ENCODE measurements around the gene CARD6. TPM values are rescaled to one million over a fixed set of nuclear protein-coding genes. Genes with fewer than 3 reads are reported as not detected.
"Not testable (repeated sequence)": the region's sequence is repeated elsewhere in the genome, so short reads cannot be mapped to it uniquely, and the experiment has no call there.

CARD6 gene
- total RNA-seq, 2 donors from 2014 or later: 0.76 to 1.2 TPM

GRCh38 chr5:40833712-40834229 lies 7.4 kb upstream of the CARD6 start:
- H3K36me3 Mint-ChIP-seq (ENCODE audit: insufficient read depth in 2 of 2): peaks cover 36 to 57% of the 10 kb centered on the region in 2 donors
- peak overlapping the region; percentile 100 for H3K27ac Mint-ChIP-seq
- peaks cover 61% of the 10 kb centered on the region for H3K4me1 Mint-ChIP-seq (ENCODE audit: low read depth)
- H3K9me3 Mint-ChIP-seq: no peaks in the 10 kb centered on the region
- H3K4me3 Mint-ChIP-seq: peak overlapping the region; percentile 97 to 99
- no peaks in the 10 kb centered on the region for H3K27me3 Mint-ChIP-seq (ENCODE audit: low read depth)
- no peak for DNase-seq
- no peak for ATAC-seq (replicated peaks in 1 of 2)

GRCh38 chr5:40834391-40834848 lies 6.7 kb upstream of the CARD6 start:
- Mint-ChIP-seq H3K36me3 (ENCODE audit: insufficient read depth in 2 of 2) (peaks cover 29 to 51% of the 10 kb centered on the region in 2 donors), H3K9me3 (no peaks in the 10 kb centered on the region), H3K4me3 (peak overlapping the region; percentile 97 to 99), H3K27me3 (ENCODE audit: low read depth) (no peaks in the 10 kb centered on the region), H3K27ac (peak overlapping the region; percentile 100), H3K4me1 (ENCODE audit: low read depth) (peaks cover 54% of the 10 kb centered on the region)
- peak; percentile 42 to 45 for DNase-seq
- ATAC-seq (replicated peaks in 1 of 2): no peak

DNA sequence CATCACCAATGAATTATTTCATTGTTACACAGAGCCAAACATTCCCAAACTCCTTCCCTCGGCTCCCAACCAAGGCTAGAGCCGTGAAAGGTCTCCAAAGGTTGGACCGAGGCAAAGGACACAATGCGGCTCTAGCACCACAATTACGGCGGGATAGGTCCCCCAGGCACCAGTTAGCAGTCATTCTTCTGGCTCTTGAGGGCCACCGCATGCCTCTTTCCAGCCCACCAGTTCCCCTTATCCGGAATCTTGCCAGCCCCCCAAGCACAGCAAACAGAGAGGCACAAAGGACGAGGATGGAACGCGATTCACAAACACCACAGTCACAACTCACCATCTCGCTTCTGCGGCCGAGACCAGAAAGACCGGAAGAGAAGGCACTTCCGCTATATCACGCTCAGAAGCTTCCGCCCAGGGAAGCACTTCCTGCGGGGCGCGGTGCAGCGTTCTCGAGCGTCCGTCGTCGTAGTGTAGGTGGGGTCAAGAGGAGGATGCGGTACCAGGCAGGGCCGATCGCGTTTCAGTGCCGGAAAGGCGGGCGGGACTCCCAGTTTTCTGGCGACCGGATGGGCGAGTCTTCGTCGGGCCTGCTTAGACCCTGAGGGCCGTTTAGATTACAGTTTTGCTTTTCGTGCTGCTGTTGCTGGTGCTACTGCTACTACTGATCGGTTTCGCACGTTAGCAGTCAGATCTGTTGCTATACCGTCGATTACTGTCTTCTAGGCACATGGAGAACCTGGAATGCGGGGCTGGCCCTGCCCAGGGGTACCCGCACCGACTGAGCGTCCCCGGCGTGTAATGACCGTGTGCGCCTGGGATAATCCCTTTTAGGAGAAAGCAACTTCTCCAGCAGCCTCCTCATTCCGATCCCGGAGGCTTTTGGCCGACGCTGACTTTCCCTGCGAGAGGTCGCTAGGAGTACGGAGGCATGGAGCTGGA lies 6.0 kb upstream of the CARD6 start, which contains the start of gene RPL37:
Gene RPL37, minus strand, starts transcription at position 374 of the 939 bp plus-strand sequence. Its CDS starts 37 bp downstream, at position 337.
- Mint-ChIP-seq H3K9me3 (no peaks in the 10 kb centered on the region), H3K4me3 (peak within 1 kb of the TSS; percentile 97 to 99), H3K4me1 (ENCODE audit: low read depth) (peaks cover 48% of the 10 kb centered on the region), H3K36me3 (ENCODE audit: insufficient read depth in 2 of 2) (peaks cover 27 to 51% of the 10 kb centered on the region in 2 donors), H3K27me3 (ENCODE audit: low read depth) (no peaks in the 10 kb centered on the region), H3K27ac (peak within 1 kb of the TSS; percentile 100)
- peak; percentile 94 to 95 for ATAC-seq (replicated peaks in 1 of 2)
- DNase-seq: peak; percentile 93 to 95

- ATAC-seq (replicated peaks in 1 of 2) (no peak), DNase-seq (no peak)
- peaks cover 1% of the 10 kb centered on the region for H3K27me3 Mint-ChIP-seq (ENCODE audit: low read depth)
- no peak overlapping the region for H3K27ac Mint-ChIP-seq
- H3K4me3 Mint-ChIP-seq: no peak overlapping the region
- H3K9me3 Mint-ChIP-seq: no peaks in the 10 kb centered on the region
- peaks cover 39% of the 10 kb centered on the region for H3K4me1 Mint-ChIP-seq (ENCODE audit: low read depth)
- H3K36me3 Mint-ChIP-seq (ENCODE audit: insufficient read depth in 2 of 2): peaks cover 13 to 25% of the 10 kb centered on the region in 2 donors
Measured at GRCh38 chr5:40838086-40838485, 3.1 kb upstream of the CARD6 start.

GRCh38 chr5:40842351-40842750 lies 1.2 kb downstream of the CARD6 start:
- no peaks in the 10 kb centered on the region for H3K36me3 Mint-ChIP-seq (ENCODE audit: insufficient read depth in 2 of 2)
- H3K9me3 Mint-ChIP-seq: no peaks in the 10 kb centered on the region
- no peak for ATAC-seq (replicated peaks in 1 of 2)
- no peak for DNase-seq
- peaks cover 15% of the 10 kb centered on the region for H3K4me1 Mint-ChIP-seq (ENCODE audit: low read depth)
- H3K27me3 Mint-ChIP-seq (ENCODE audit: low read depth): peaks cover 8% of the 10 kb centered on the region
- H3K27ac Mint-ChIP-seq: no peak overlapping the region
- H3K4me3 Mint-ChIP-seq: no peak overlapping the region

- Mint-ChIP-seq H3K36me3 (ENCODE audit: insufficient read depth in 2 of 2) (no peaks in the 10 kb centered on the region), H3K9me3 (no peaks in the 10 kb centered on the region), H3K4me3 (no peak overlapping the region), H3K27me3 (ENCODE audit: low read depth) (peaks cover 8% of the 10 kb centered on the region), H3K4me1 (ENCODE audit: low read depth) (peaks cover 15% of the 10 kb centered on the region), H3K27ac (no peak overlapping the region)
- DNase-seq: no peak
- no peak for ATAC-seq (replicated peaks in 1 of 2)
Measured at GRCh38 chr5:40844565-40844964, 3.4 kb downstream of the CARD6 start.

- no peaks in the 10 kb centered on the region for H3K9me3 Mint-ChIP-seq
- no peak overlapping the region for H3K4me3 Mint-ChIP-seq
Measured at GRCh38 chr5:40846371-40846770, 5.2 kb downstream of the CARD6 start.

DNA sequence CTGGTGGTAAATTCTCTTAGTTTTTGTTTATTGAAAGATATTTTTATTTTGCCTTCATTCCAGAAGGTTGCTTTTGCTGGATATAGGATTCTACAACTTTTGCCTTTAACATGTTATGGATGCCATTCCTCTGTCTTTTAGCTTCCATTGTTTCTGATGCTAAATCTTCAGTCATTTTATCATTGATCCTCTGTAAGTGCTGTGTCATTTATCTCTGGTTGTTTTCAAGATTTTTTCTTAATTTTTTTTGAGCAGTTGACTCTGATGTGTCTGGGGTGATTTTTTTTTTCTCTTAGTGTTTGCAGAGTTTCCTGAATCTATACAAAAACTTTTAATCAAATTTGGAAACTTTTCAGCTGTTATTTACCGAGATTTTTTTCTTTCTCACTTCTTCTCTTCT lies 6.4 kb downstream of the CARD6 start:
- H3K27ac Mint-ChIP-seq: no peak overlapping the region
- H3K36me3 Mint-ChIP-seq (ENCODE audit: insufficient read depth in 2 of 2): no peaks in the 10 kb centered on the region
- no peak for ATAC-seq (replicated peaks in 1 of 2)
- no peaks in the 10 kb centered on the region for H3K9me3 Mint-ChIP-seq
- peaks cover 8% of the 10 kb centered on the region for H3K27me3 Mint-ChIP-seq (ENCODE audit: low read depth)
- no peaks in the 10 kb centered on the region for H3K4me1 Mint-ChIP-seq (ENCODE audit: low read depth)
- no peak overlapping the region for H3K4me3 Mint-ChIP-seq
- DNase-seq: no peak

More at GRCh38 chr5:40846371-40846770, 5.2 kb downstream of the CARD6 start:
- Mint-ChIP-seq H3K36me3 (ENCODE audit: insufficient read depth in 2 of 2) (no peaks in the 10 kb centered on the region), H3K27ac (no peak overlapping the region), H3K4me1 (ENCODE audit: low read depth) (peaks cover 8% of the 10 kb centered on the region), H3K27me3 (ENCODE audit: low read depth) (peaks cover 8% of the 10 kb centered on the region)
- DNase-seq (no peak), ATAC-seq (replicated peaks in 1 of 2) (no peak)

- no peak for DNase-seq
- H3K4me1 Mint-ChIP-seq (ENCODE audit: low read depth): no peaks in the 10 kb centered on the region
- H3K9me3 Mint-ChIP-seq: no peaks in the 10 kb centered on the region
- H3K4me3 Mint-ChIP-seq: no peak overlapping the region
- no peak overlapping the region for H3K27ac Mint-ChIP-seq
- H3K36me3 Mint-ChIP-seq (ENCODE audit: insufficient read depth in 2 of 2): peaks cover 0 to 3% of the 10 kb centered on the region in 2 donors
- ATAC-seq (replicated peaks in 1 of 2): no peak
- H3K27me3 Mint-ChIP-seq (ENCODE audit: low read depth): no peaks in the 10 kb centered on the region
Measured at GRCh38 chr5:40853632-40854192, 12.5 kb downstream of the CARD6 start.

GRCh38 chr5:40860711-40861110 lies 19.5 kb downstream of the CARD6 start:
- no peak for ATAC-seq (replicated peaks in 1 of 2)

GRCh38 chr5:40865004-40865403 lies 23.8 kb downstream of the CARD6 start:
- not testable (repeated sequence) for H3K9me3 Mint-ChIP-seq; H3K4me1 Mint-ChIP-seq (ENCODE audit: low read depth); H3K27ac Mint-ChIP-seq; H3K27me3 Mint-ChIP-seq (ENCODE audit: low read depth); ATAC-seq (replicated peaks in 1 of 2); H3K36me3 Mint-ChIP-seq (ENCODE audit: insufficient read depth in 2 of 2); H3K4me3 Mint-ChIP-seq; DNase-seq

More at GRCh38 chr5:40860711-40861110, 19.5 kb downstream of the CARD6 start:
- Mint-ChIP-seq H3K4me3 (no peak overlapping the region), H3K27me3 (ENCODE audit: low read depth) (no peaks in the 10 kb centered on the region), H3K4me1 (ENCODE audit: low read depth) (no peaks in the 10 kb centered on the region), H3K27ac (no peak overlapping the region), H3K36me3 (ENCODE audit: insufficient read depth in 2 of 2) (peaks cover 0 to 5% of the 10 kb centered on the region in 2 donors), H3K9me3 (no peaks in the 10 kb centered on the region)
- no peak for DNase-seq

GRCh38 chr5:40866844-40867243 lies 25.7 kb downstream of the CARD6 start:
- no peak for ATAC-seq (replicated peaks in 1 of 2)
- Mint-ChIP-seq H3K4me3 (no peak overlapping the region), H3K27ac (no peak overlapping the region), H3K36me3 (ENCODE audit: insufficient read depth in 2 of 2) (peaks cover 0 to 2% of the 10 kb centered on the region in 2 donors), H3K9me3 (no peaks in the 10 kb centered on the region), H3K27me3 (ENCODE audit: low read depth) (no peaks in the 10 kb centered on the region), H3K4me1 (ENCODE audit: low read depth) (no peaks in the 10 kb centered on the region)
- no peak for DNase-seq

- no peak for ATAC-seq (replicated peaks in 1 of 2)
- Mint-ChIP-seq H3K9me3 (no peaks in the 10 kb centered on the region), H3K4me1 (ENCODE audit: low read depth) (no peaks in the 10 kb centered on the region), H3K4me3 (no peak overlapping the region), H3K27me3 (ENCODE audit: low read depth) (no peaks in the 10 kb centered on the region), H3K27ac (no peak overlapping the region), H3K36me3 (ENCODE audit: insufficient read depth in 2 of 2) (peaks cover 0 to 2% of the 10 kb centered on the region in 2 donors)
- no peak for DNase-seq
Measured at GRCh38 chr5:40869384-40869783, 28.2 kb downstream of the CARD6 start.

Data from activated T-cell treated with anti-CD3 and anti-CD28 coated beads, Interleukin-2, amount 50 U/mL, for 72 hours (primary cell).